Jurkat, Clone E6-1 (cell line): ENCODE data around the gene NMNAT3. TPM values are rescaled to one million over a fixed set of nuclear protein-coding genes. Genes with fewer than 3 reads are reported as not detected.

ENCODE experiments used
- DNase-seq: peaks from one replicate; pipeline ENCODE4 v3.0.0-alpha.2; 2011; ENCODE audit warnings: low read depth, low spot score
- H3K4me3 ChIP-seq: 2 replicates; pipeline ENCODE4 v1.5.1; 2011; ENCODE audit warnings: mild to moderate bottlenecking, low read length, control low read depth, moderate library complexity
- polyA plus RNA-seq: library from polyadenylated mRNA; unstranded; fragments of >200 nt; gene quantifications from one replicate; pipeline ENCODE4 v1.2.1, GENCODE V29; 2012; ENCODE audit warnings: missing spikeins; ENCODE audit not compliant: insufficient read length, insufficient read depth

The NMNAT3 gene
- polyA plus RNA-seq, result not detected

DNA sequence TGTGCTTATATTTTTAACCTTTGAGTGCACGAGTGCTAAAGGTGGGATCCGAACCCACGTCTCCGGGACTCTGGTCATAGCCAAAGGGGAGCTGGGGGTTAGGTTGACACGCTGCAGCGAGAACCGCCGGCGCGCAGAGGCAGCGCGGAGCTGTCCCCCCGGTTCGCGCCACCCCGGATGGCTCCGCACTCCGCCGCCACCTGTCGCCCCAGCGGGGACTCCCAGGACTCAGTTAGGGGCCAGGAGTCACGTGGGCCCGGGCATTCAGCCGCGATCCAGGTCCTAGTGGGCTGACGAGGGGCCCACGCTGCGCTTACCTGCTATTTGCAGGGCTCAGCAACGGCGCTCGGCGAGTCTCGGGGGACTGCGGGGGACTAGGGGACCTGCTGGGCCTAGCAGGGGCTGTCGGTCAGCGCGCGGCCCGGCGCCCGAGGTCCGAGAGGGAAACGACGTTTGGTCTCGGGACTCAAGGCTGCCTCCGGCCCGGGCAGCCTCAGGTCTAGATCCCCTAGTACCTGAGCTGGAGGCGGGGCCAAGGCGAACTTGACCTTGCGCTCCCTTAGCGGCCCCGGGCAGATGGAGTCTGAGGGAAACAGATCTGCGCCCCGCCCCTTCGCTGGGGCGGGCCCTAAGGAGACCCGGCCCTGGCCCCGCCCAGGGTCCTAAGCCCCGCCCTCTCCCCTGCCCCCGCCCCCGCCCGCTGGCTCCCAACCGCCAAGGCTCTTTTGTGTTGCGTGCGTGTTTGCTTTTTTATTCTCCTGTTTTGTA, at the start of gene NMNAT3:
Gene NMNAT3, minus strand, starts transcription at position 585 of the 768 bp plus-strand sequence. CDS start 50,248 bp downstream, outside the sequence.
- no peak for DNase-seq
- no peak within 1 kb of the TSS for H3K4me3 ChIP-seq

DNA sequence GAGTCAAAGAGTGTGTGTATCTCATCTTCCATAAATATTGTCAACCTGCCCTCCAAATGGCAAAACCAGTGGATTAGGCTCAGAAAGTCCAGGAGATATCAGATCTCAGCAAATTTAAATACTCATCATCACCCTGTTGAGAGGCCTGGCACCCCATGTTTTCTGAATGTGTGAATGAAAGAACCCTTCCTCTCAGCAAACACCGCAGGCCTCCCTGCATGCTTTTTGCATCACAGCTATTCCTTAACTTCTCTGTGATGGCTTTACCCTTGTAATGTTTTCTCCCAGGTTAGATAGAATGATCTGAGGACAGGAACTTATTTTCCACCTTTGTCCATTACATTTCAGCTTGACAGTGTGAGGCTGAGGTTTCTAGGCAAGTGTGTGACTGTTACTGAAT, 43.6 kb upstream of the NMNAT3 start:
- no peak overlapping the region for H3K4me3 ChIP-seq
- no peak for DNase-seq

DNA sequence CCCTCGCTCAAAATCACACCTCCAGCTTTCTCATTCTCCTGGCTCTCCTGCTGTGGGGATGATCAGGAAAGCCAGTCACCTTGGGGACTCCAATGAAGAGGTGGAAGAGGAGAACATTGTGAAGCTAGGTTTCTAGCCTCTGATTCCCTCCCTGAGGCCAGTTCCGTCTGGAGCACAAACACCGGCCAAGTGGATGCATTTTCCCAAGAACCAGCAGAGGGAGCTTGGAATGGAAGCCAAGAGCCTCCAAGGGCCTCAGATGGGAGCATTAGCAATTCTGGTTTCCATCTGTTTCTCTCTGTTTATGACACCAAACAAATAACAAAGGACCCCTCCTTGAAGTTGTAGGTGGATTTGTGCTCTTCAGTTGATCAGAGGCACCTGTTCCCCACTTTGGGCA, 40.6 kb upstream of the NMNAT3 start:
- no peak for DNase-seq
- no peak overlapping the region for H3K4me3 ChIP-seq

DNA sequence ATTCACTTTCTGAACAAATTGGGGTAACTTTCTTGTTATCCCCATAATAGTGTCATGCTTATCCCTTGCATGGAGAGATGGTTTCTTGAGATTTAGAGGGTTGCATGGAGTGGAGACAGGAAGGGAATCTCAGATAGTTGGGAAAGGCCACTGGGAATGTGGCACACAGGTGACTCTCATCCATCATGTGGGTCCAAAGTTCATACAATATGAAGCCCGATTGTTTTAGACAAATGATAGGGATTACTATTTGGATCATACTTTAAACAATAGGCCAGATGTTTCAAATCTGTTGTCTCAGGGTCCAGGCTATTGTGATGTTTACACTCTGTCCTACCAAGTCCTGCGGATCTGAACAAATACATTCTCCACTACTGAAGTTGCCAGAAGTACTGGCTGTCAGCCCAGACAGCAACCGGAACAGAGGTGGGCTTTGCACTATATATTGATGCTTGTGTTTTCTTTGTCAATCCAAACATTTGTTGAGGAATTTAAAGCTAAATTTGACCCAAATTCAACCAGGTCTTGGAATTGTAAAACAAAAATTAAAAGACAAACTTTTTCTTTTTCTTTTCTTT, 39.2 kb upstream of the NMNAT3 start:
- no peak overlapping the region for H3K4me3 ChIP-seq
- no peak for DNase-seq

DNA sequence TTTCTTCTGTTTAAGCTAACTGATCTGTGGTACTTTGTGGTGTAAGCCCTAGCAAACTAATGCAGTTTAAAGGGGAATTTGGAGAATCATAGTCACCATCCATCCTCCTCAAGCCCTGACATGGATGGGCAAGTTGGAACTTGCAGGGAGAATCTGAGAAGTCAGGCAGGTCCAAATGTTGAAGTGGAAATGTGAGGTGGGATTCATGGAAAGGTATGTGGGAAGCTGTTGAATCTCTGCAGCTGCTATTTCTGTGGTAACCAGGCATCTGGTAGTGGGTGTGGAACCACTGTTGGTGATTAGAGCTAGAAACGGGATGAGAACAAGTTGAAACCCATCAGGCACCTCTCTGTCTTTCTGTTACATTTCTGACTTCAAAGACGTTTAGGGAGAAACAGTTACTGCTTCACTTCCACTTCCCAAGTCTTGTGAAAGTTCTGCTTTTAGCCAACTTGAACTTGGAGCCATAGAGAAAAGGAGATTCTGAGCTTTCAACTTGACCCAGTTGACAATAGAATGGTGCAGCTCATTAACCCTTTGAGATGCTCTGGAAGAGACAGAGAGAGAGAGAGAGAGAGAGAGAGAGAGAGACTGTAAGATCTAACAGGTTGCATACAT, 38.1 kb upstream of the NMNAT3 start:
- no peak for DNase-seq
- no peak overlapping the region for H3K4me3 ChIP-seq

DNA sequence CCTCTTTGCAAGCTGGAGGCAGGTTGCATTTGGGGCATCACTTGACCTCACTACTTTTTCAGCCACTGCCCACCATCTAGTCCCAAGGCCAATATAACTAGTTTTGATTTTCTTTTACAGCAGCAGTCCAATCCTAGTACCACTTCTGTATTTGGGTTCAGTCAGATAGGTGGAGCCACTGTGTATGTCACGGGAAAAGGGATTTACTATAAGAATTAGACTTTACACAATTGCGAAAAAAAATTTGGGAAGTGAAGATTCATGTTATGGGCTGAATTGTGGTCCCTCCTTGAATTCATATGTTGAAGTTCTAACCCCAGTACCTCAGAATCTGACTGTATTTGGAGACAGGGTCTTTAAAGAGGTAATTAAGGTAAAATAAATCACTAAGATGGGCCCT, 37.4 kb upstream of the NMNAT3 start:
- no peak for DNase-seq
- no peak overlapping the region for H3K4me3 ChIP-seq

DNA sequence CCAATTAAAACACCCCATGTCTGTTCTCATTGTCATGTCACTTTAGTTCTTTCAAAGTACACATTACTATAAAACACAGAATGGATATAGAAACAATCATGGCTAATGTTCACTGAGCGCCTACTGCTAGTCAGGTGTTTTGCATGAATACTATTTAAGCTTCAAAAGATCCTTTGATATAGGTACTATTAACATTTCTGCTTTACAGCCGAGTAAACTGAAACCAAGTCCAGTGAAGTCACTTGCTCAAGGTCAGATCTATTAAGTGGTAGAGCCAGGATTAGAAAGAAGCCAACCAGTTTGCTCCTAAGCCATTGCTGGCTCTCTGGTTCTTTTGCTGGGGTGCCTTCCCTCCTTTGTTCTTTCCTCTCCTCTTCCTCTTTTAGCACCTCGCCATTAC, 32.4 kb upstream of the NMNAT3 start:
- DNase-seq, result no peak
- no peak overlapping the region for H3K4me3 ChIP-seq

DNA sequence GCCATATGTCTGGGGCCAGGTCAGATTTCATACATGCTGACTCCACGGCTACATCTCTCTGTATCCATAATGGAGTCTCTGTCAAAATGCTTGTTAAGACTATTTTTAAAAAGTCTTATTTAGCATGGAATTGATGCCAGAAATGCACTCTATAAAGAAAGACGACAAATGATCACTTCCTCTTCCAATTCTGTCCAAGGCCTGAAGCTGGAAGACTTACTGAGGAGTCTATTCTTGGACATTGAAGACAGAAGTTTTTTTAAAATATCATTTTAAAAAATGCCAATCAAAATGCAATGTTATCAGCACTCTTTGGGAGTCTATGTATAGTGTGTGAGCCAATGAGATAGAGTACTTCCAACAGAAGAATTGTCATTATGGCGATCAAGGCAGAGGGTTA, 27.9 kb upstream of the NMNAT3 start:
- no peak overlapping the region for H3K4me3 ChIP-seq
- DNase-seq, result no peak

DNA sequence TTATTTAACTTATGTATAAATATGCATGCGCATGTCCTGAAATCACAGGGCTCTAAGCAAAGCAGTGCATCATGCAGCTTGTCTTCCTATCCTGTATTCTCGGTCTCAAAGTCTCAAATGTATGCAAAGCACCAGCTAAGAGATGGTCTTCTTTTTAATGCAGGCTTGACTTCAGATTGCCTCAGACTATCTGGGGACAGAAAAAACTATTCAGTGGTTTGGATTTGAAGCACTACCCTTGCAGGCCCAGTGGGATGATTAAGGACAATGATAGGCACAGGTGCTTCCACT, 18.5 kb upstream of the NMNAT3 start:
- no peak for DNase-seq
- no peak overlapping the region for H3K4me3 ChIP-seq

DNA sequence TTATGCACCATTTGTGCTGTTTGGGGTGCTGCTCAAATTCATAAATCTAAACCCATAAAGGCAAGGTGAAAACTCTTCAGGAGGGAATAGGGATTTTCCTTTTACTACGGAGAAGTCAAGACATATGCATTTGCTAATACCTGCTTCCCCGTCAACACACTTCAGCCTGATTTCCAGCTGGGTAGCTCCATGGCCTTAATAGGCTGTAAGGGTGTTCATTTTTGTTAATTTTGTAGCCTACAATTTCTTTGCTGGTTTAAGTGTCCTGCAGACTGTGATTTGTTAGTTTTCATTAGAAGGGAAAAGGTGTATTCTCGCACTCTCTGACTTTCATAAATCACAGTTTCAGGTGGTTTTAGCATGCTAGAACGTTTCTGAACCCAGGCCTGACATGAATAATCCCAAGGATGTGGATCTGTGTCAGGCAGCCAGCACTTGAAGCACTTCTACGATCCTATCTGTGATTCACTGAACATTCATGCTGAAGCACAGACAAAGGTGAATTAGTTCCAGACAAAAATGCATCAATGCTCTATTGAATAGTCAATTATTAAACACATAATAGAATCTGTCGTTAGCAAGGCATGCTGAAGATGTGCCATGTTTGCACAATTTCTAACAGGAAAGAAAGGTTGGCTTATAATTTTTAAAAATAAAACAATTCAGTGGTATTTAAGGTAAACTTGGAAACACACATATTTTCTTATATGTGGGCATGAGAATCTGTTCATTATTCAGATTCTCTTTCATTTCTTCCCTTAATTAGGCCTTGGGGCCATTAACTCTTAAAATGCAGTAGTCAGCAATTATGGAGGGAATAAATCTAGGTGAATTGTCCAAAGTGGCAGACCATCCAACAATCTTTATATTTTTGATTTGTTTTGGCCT, 17.9 kb upstream of the NMNAT3 start:
- no peak for DNase-seq

DNA sequence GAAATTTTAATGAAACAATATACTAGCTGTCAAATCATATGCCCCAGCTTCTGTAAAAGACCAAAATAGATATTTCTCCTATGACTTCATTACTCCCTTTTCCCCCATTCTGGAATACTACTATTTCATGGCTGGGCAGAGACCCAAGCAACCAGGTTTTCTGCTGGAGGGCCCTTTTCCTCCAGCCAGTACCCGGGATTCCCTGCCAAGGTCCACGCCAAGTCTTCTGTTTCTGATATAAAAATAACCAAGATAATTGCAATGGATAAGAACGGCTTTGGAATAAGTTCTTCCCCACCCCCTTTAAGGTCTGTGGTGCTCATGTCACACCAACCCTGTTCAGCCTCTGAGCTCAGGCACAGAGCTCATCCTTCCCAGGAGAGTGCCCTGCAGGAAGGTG, 17.2 kb upstream of the NMNAT3 start:
- DNase-seq, result no peak
- H3K4me3 ChIP-seq, result no peak overlapping the region

More for the DNA sequence above, 17.9 kb upstream of the NMNAT3 start:
- no peak overlapping the region for H3K4me3 ChIP-seq

DNA sequence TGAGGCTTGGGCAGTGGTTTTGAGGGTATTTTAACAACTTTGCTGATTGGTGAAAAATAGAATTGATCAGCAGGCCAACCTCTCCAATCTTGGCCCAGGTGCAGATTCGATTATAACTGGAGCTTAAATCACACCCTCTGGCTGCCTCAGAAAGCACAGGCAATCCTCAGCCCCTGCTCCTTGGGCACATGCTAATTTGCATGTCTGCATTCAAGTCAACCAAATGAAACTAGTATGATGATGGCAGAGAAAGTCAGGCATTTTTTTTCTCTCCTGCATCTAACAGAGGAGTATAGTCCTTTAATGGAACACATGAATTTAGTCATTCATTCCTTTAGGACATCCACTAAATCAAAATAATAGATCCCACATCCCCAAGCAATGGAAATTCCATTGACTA, 16.8 kb upstream of the NMNAT3 start:
- H3K4me3 ChIP-seq, result no peak overlapping the region
- no peak for DNase-seq

DNA sequence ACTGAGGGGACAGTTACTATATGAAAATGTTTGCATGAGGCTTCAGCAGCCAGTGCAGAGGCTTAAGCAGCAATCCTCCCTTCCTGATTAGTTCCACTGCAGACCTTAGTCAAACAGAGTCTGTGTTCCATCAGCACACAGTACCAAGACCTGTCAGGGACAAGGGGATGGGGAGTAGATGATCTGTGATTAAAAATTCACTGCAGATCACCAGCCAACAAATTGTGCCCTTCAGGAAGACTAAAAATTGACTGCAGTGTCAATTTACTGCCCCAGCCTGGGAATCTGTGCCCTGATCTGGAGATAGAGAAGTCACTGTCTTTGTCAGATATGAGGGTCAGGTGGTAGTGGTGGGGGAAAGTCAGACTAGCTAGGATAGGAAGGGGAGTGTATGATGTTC, 13.8 kb upstream of the NMNAT3 start:
- no peak for DNase-seq
- no peak overlapping the region for H3K4me3 ChIP-seq

DNA sequence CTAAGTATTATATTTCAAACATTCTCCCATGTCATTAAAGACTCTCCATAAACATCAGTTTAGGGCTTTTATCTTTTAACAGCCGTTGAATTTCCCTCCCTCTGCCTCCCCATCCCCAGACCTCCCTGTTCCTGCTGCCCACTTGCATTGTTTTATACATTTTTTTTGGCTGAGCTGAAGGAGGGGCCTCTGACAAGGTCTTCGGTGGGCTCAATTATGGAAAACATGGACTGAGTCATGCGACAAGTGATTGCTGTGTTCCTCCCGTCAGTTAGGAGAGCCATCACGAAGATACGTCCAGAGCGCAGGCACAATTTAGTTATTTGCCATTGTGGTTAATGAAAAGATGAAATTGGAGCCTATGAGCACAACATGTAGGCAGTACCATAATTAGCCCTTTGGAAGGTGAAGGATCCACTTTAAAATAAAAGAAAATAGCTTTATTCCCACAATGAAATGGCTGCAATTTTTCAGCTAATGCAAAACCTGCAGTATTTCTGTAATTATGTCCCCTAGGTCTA, 12.0 kb upstream of the NMNAT3 start:
- no peak for DNase-seq
- H3K4me3 ChIP-seq, result no peak overlapping the region

DNA sequence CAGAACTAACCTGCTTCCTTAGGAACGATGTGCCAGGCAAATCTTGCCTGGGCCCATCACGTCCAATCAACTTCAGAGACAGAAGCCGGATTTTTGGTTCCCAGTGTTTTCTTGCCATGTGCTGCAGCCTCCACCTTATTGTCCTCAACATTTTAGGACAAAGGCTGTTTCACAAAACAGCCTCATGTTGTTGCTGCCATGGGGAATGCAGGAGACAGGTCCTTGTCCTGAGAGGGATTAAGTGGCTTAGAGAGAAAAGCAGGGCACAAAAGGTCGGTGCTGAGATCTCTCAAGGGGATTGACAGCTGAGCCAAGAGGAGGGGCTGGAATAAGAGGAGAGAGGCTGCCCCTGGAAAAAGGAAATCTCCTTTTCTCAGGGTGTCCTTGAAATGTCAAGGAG, 11.3 kb upstream of the NMNAT3 start:
- H3K4me3 ChIP-seq, result no peak overlapping the region
- DNase-seq, result no peak

DNA sequence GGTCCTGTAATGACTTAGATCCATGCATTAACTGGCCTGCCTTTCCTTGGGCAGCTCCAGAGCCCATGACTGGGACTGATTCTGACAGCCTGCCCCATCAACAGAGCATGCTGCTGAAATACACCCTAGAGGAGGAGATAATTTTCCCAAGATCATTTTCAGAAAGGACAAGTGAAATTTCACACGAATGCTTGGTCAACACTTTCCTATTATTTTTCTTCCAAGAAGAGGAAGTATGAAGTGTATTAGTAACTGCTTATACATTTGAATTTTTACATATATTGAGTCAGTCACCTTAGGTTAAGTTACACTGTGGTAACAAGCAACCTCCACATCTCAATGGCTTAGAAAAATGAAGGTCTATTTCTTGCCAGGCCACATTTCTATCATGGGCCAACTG, 9.7 kb upstream of the NMNAT3 start:
- no peak for DNase-seq
- H3K4me3 ChIP-seq, result no peak overlapping the region

DNA sequence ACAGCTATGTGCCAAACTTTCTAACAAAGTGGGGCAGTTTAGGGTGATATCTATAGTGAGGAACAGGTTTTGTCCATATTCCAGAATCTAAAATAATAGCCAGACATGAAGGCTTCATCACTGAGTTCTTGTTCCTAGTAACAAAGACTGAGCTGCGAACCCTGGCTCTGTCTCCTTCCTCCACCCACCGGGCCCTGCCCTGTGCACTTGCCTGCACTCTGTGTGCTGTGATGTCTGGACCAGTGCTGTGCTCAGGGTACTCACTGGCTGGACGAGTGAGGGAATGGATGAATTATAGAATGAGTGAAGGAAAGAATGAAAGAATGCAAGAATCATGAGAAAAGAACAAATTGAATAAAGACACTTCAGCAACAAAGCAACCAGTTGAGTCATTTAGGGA, 8.9 kb upstream of the NMNAT3 start:
- no peak for DNase-seq
- H3K4me3 ChIP-seq, result no peak overlapping the region

DNA sequence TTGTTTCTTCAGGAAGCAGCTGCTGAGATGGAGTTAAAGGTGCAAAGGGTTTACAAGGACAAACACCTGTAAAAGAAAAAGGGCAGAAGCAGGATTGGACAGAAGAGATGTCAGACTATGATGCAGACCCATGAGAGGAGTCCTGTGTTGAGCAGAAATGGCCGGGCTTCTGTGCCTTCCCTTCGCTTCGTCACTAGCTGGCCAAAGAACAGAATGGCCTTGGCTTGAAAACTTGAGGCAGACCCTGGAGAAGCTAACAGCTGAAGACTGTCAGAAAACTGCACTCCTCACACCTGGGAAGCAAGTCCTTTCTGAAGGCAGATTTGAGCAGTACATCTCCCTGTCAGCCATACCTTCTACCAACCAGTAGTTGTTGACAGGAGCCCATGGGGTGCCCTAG, 8.4 kb upstream of the NMNAT3 start:
- H3K4me3 ChIP-seq, result no peak overlapping the region
- DNase-seq, result no peak

DNA sequence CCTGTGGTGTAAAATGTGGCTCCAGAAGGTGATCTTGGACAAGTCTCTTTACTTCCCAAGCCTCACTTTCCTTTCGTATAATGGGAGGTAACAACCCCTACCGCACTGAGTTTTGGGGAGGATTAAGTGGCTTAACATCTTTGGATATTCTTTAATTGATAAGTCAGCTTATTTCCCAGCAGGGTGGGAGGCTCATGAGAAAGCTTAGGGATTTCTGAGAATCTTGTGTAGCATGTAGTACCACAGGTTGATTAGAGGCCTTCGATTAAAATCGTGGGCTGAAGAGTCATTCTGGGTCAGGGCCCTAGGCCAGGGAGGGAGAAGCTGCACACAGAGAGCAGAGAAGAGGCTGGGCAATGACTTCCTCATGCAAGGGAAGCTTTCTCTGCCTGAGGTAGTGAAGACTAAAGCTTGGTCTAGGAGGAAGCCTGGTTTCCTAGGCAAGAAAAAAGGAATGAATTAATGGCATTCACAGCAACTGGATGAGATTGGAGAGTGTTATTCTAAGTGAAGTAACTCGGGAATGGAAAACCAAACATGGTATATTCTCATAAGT, 1.5 kb upstream of the NMNAT3 start:
- no peak overlapping the region for H3K4me3 ChIP-seq
- DNase-seq, result no peak
